Esophagus muscularis mucosa (tissue), 4 donors: Measurements from ENCODE around the gene PLCG2. TPM values are rescaled to one million over a fixed set of nuclear protein-coding genes. Genes with fewer than 3 reads are reported as not detected.
A peak's percentile ranks its signal among the peaks of the same experiment; 100 is the strongest.

Source experiments
- DNase-seq: peaks from one replicate; pipeline ENCODE4 v3.0.0-alpha.2; 2017; ENCODE audit errors: extremely low spot score
- H3K27ac ChIP-seq, 4 donors: fragments of 200-600 bp; sonication (generic); replicated peaks in 1 of 4; 1 replicate in 3 of 4; 2 replicates in 1 of 4; pipeline ENCODE4 v1.5.1; 2016 to 2019; ENCODE audit warnings: mild to moderate bottlenecking in 1 of 4
- H3K27me3 ChIP-seq, 4 donors: fragments of 200-600 bp; sonication (generic); one replicate each; pipeline versions ENCODE4 v1.5.1 to v1.6.0; 2016 to 2019
- H3K36me3 ChIP-seq, 4 donors: fragments of 200-600 bp; sonication (generic); one replicate each; pipeline ENCODE4 v1.5.1; 2016 to 2019
- H3K4me1 ChIP-seq, 4 donors: fragments of 200-600 bp; sonication (generic); one replicate each; pipeline ENCODE4 v1.5.1; 2016 to 2019
- H3K4me3 ChIP-seq, 4 donors: fragments of 200-600 bp; sonication (generic); 1 replicate in 2 of 4; 2 replicates in 2 of 4; pipeline ENCODE4 v1.5.1; 2016 to 2019; ENCODE audit warnings: mild to moderate bottlenecking in 4 of 4, moderate library complexity in 1 of 4
- H3K9me3 ChIP-seq, 4 donors: fragments of 200-600 bp; sonication (generic); 1 replicate in 3 of 4; 2 replicates in 1 of 4; pipeline ENCODE4 v1.5.1; 2016 to 2019
- CTCF ChIP-seq, 3 experiments: fragments of 200-600 bp in 2 of 3; fragments of 450-650 bp in 1 of 3; sonication (generic) in 2 of 3; IDR thresholded peaks; one replicate each; pipeline ENCODE4 v1.5.1; 2017 to 2019; ENCODE audit warnings: antibody characterized with exemption in 3 of 3, mild to moderate bottlenecking in 2 of 3, moderate library complexity in 1 of 3
- EP300 ChIP-seq: sonication (generic); formaldehyde crosslinking; IDR thresholded peaks from one replicate; pipeline ENCODE4 v1.6.1; 2017; ENCODE audit warnings: antibody characterized with exemption
- POLR2A ChIP-seq: fragments of 450-650 bp; IDR thresholded peaks from one replicate; pipeline ENCODE4 v1.6.1; 2017; ENCODE audit warnings: antibody characterized with exemption, moderate library complexity, mild to moderate bottlenecking, low read depth
- POLR2AphosphoS5 ChIP-seq, 2 donors: sonication (generic); formaldehyde crosslinking; IDR thresholded peaks; one replicate each; pipeline ENCODE4 v1.6.1; 2017; ENCODE audit warnings: antibody characterized with exemption in 2 of 2
- WGBS: methylation state at CpG from one replicate; pipeline ENCODE4 v1.1.5; 2018; 5-methylcytosine and 5-hydroxymethylcytosine counted together
- intact Hi-C: fragments of 100-400 bp; cut with DNase I; formaldehyde crosslinking; loops from one replicate; pipeline ENCODE4 v1.15.1; 2023
- total RNA-seq, 4 donors: library from RNA; depleted of rRNA; stranded (reverse); fragments of >200 nt; gene quantifications; one replicate each; pipeline versions ENCODE4 v1.1.0 to v1.2.1, GENCODE V29; 2016

The PLCG2 gene
- total RNA-seq, 4 donors from 2014 or later = 7.1 to 11.3 (median 9.9) TPM

DNA sequence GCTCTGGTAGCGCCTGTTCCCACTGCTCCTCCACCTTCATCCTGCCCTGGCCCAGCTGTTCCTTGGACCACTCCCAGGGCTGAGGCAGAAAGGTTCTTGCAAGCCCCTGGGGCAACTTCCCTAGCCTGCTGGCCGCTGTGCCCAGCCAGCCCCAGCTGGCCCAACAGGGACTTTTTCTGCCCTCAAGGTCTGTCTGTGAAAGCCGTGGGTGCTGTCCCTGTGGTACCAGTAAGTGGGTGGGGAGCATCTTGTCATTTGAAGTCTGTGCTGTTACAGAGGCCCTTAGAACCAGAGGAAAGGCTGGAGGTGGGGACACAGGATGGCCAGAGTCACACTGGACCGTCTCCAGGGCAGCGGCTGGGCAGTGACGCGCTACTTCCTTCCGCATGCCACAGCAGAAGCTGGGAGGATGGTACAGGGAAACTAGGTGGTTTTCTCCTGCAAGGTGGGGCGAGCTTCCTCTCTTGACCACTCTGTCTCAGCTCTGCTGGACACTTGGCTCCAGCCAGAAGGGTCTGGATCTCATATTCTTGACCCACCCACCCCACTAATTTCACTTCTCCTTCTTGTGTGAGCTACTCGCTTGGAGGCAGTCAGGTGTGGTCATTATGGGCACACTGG lies 87.8 kb downstream of the PLCG2 start:
- 61% methylated on average over 9 of the region's 10 CpGs for WGBS
- Histone ChIP-seq H3K27ac (peak overlapping the region in 3 of 4 donors; percentile 66 to 72 (median 70)), H3K27me3 (peaks cover 0 to 45% (median 0%) of the 10 kb centered on the region in 4 donors), H3K36me3 (no peaks in the 10 kb centered on the region), H3K4me1 (peaks cover 4 to 21% (median 10%) of the 10 kb centered on the region in 4 donors), H3K9me3 (no peaks in the 10 kb centered on the region), H3K4me3 (no peak overlapping the region)
- intact Hi-C loops = no loop called here
- DNase-seq = no peak
- TF ChIP-seq EP300 (no peak), POLR2AphosphoS5 (IDR thresholded peaks at IDR 0.05) (peak; percentile 44 to 68)

- Histone ChIP-seq H3K9me3 (no peaks in the 10 kb centered on the region), H3K27ac (no peak overlapping the region), H3K27me3 (peaks cover 0 to 35% (median 0%) of the 10 kb centered on the region in 4 donors), H3K4me1 (peaks cover 4 to 21% (median 10%) of the 10 kb centered on the region in 4 donors), H3K4me3 (no peak overlapping the region), H3K36me3 (no peaks in the 10 kb centered on the region)
- no peak for TF ChIP-seq EP300
- no peak for TF ChIP-seq POLR2A
- no peak for TF ChIP-seq POLR2AphosphoS5 (IDR thresholded peaks at IDR 0.05)
- no peak for TF ChIP-seq CTCF (IDR thresholded peaks at IDR 0.05)
- intact Hi-C loops = no loop called here
- no peak for DNase-seq
- WGBS = 89% methylated on average over 3 of the region's 3 CpGs
These were observed 89.1 kb downstream of the PLCG2 start for GRCh38 chr16:81868057-81868748.

DNA sequence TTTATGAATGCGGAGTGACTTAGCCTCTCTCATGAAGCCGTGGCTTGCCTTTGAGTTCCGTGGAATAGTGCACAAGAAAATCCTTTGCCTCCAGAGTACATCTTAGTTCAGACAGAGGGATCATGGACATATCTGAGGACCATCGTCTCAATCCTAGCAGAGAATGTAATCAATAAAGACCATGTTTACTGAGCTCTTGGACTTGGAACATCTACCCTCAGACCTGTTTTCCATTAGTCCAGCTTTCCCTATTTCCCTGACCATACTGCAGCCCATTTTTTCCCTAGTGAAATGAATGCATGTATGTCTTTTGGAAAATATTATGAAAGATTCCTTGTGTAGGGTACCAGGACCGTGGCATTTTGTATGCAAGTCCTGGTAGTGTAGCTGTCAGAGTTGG lies 90.2 kb downstream of the PLCG2 start:
- TF ChIP-seq POLR2AphosphoS5 (IDR thresholded peaks at IDR 0.05) = no peak
- no peak for TF ChIP-seq EP300
- no peak for TF ChIP-seq POLR2A
- TF ChIP-seq CTCF (IDR thresholded peaks at IDR 0.05) = no peak
- H3K9me3 ChIP-seq = no peaks in the 10 kb centered on the region
- H3K27me3 ChIP-seq = peaks cover 0 to 23% (median 0%) of the 10 kb centered on the region in 4 donors
- intact Hi-C loops = no loop called here
- peaks cover 4 to 21% (median 10%) of the 10 kb centered on the region in 4 donors for H3K4me1 ChIP-seq
- no peak overlapping the region for H3K27ac ChIP-seq
- no peaks in the 10 kb centered on the region for H3K36me3 ChIP-seq
- H3K4me3 ChIP-seq = no peak overlapping the region
- WGBS = 85% methylated on average over 5 of the region's 5 CpGs
- DNase-seq = no peak

DNA sequence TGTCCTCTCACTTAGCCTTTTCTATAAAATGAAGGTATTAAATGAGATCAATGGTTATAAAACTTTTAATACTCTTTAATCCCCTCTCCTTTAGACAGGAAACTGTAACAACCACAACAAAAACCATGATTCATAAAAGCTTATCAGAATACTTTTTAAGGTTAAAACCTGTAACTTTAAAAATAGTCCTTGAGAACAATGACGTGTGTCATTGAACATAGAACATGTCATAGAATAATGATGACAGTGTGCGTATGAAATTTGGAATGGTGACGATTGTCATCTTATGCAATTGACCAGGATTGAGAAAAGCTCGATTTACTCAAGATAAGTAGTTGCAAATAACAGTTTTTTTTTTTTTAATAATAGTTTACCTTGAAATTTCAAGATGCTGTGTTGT lies 94.1 kb downstream of the PLCG2 start:
- no peak for DNase-seq
- Histone ChIP-seq H3K27me3 (no peaks in the 10 kb centered on the region), H3K4me3 (no peak overlapping the region), H3K4me1 (no peaks in the 10 kb centered on the region), H3K9me3 (no peaks in the 10 kb centered on the region), H3K36me3 (no peaks in the 10 kb centered on the region), H3K27ac (no peak overlapping the region)
- TF ChIP-seq POLR2AphosphoS5 (IDR thresholded peaks at IDR 0.05) = no peak
- TF ChIP-seq EP300 = no peak
- no peak for TF ChIP-seq POLR2A
- no peak for TF ChIP-seq CTCF (IDR thresholded peaks at IDR 0.05)
- intact Hi-C loops = no loop called here
- WGBS = 74% methylated on average over 4 of the region's 4 CpGs

GRCh38 chr16:81873843-81874752 lies 95.0 kb downstream of the PLCG2 start:
- Histone ChIP-seq H3K4me3 (no peak overlapping the region), H3K36me3 (no peaks in the 10 kb centered on the region), H3K27ac (no peak overlapping the region), H3K9me3 (no peaks in the 10 kb centered on the region), H3K27me3 (peaks cover 0 to 2% (median 0%) of the 10 kb centered on the region in 4 donors), H3K4me1 (no peaks in the 10 kb centered on the region)
- intact Hi-C loops = no loop called here
- 25% methylated on average over 6 of the region's 6 CpGs for WGBS
- TF ChIP-seq CTCF (IDR thresholded peaks at IDR 0.05) (peak; percentile 55 to 76 (median 55)), EP300 (no peak)
- DNase-seq = no peak
